Liver (tissue), 3 donors: Measurements from ENCODE around the gene SIGLEC8.

Experiments
- RXRA ChIP-seq, 2 donors: IDR thresholded peaks; 2 replicates each; pipeline ENCODE4 v1.6.1; 2017 to 2018; ENCODE audit warnings: antibody characterized with exemption in 2 of 2, mild to moderate bottlenecking in 1 of 2
- TAF1 ChIP-seq: conservative IDR thresholded peaks from 2 replicates; pipeline ENCODE4 v1.6.1; 2016; ENCODE audit warnings: antibody characterized with exemption, mild to moderate bottlenecking
- TF ChIP-seq, protein P1 (sequence below): fragments of 150-350 bp; IDR thresholded peaks from 2 replicates; pipeline ENCODE4 v1.5.1; 2017; ENCODE audit warnings: improper control_type of control experiment, low read depth, low read length; ENCODE audit not compliant: missing input control
- TF ChIP-seq, protein P2 (sequence below): IDR thresholded peaks from 2 replicates; pipeline ENCODE4 v1.6.1; 2016; ENCODE audit warnings: antibody characterized with exemption
- TF ChIP-seq, protein P3 (sequence below): IDR thresholded peaks from 2 replicates; pipeline ENCODE4 v1.6.1; 2016; ENCODE audit warnings: antibody characterized with exemption
- donor health status: healthy.
- donor health status: healthy.

DNA sequence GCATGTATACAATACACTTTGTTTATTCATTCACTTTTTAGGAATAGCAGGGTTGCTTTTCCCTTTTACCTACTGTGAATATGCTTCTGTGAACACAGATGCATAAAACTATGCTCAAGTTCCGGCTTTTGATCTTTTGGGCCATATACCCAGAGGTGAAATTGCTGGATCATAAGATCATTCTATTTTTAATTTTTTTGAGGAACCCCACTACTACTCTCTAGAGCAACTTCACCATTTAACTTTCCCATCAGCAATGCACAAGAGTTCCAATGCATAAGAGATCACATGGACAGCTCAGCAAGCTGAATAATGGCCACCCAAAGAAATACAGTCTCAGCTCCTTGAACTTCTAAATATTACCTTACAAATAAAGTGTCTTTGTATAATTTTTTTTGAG is 23.8 kb downstream of the SIGLEC8 start:
- TF ChIP-seq, protein P1, sequence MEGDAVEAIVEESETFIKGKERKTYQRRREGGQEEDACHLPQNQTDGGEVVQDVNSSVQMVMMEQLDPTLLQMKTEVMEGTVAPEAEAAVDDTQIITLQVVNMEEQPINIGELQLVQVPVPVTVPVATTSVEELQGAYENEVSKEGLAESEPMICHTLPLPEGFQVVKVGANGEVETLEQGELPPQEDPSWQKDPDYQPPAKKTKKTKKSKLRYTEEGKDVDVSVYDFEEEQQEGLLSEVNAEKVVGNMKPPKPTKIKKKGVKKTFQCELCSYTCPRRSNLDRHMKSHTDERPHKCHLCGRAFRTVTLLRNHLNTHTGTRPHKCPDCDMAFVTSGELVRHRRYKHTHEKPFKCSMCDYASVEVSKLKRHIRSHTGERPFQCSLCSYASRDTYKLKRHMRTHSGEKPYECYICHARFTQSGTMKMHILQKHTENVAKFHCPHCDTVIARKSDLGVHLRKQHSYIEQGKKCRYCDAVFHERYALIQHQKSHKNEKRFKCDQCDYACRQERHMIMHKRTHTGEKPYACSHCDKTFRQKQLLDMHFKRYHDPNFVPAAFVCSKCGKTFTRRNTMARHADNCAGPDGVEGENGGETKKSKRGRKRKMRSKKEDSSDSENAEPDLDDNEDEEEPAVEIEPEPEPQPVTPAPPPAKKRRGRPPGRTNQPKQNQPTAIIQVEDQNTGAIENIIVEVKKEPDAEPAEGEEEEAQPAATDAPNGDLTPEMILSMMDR = no peak
- TF ChIP-seq, protein P2, sequence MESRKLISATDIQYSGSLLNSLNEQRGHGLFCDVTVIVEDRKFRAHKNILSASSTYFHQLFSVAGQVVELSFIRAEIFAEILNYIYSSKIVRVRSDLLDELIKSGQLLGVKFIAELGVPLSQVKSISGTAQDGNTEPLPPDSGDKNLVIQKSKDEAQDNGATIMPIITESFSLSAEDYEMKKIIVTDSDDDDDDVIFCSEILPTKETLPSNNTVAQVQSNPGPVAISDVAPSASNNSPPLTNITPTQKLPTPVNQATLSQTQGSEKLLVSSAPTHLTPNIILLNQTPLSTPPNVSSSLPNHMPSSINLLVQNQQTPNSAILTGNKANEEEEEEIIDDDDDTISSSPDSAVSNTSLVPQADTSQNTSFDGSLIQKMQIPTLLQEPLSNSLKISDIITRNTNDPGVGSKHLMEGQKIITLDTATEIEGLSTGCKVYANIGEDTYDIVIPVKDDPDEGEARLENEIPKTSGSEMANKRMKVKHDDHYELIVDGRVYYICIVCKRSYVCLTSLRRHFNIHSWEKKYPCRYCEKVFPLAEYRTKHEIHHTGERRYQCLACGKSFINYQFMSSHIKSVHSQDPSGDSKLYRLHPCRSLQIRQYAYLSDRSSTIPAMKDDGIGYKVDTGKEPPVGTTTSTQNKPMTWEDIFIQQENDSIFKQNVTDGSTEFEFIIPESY = no peak
- TF ChIP-seq RXRA (IDR thresholded peaks at IDR 0.05) (no peak), TAF1 (no peak)
- TF ChIP-seq, protein P3, sequence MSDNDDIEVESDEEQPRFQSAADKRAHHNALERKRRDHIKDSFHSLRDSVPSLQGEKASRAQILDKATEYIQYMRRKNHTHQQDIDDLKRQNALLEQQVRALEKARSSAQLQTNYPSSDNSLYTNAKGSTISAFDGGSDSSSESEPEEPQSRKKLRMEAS = no peak
